Mucosa of descending colon (tissue), 3 donors: ENCODE data around the gene LIX1. TPM values are rescaled to one million over a fixed set of nuclear protein-coding genes. Genes with fewer than 3 reads are reported as not detected.

Experiments
- ATAC-seq: fragments of 200-7000 bp; cut with Tn5 transposase; one replicate; pipeline ENCODE4 v1.9.1; 2020; ENCODE audit warnings: mild to moderate bottlenecking, moderate library complexity
- DNase-seq, 3 donors: peaks; one replicate each; pipeline ENCODE4 v3.0.0-alpha.2; 2020
- H3K36me3 ChIP-seq: fragments of 200-600 bp; one replicate; pipeline ENCODE4 v1.8.0; 2021; ENCODE audit warnings: low read depth, mild to moderate bottlenecking
- H3K4me1 ChIP-seq: fragments of 200-600 bp; one replicate; pipeline ENCODE4 v1.8.0; 2021; ENCODE audit warnings: low read depth, mild to moderate bottlenecking
- H3K4me3 ChIP-seq: fragments of 200-600 bp; one replicate; pipeline ENCODE4 v1.8.0; 2021; ENCODE audit warnings: mild to moderate bottlenecking
- H3K9me3 ChIP-seq: fragments of 200-600 bp; one replicate; pipeline ENCODE4 v1.8.0; 2021; ENCODE audit warnings: mild to moderate bottlenecking
- intact Hi-C, 2 donors: fragments of 100-400 bp; cut with DNase I in 1 of 2; cut with micrococcal nuclease in 1 of 2; formaldehyde crosslinking; loops; one replicate each; pipeline versions ENCODE4 v1.11.0 to v1.11.1; 2022; cut with DNase I, micrococcal nuclease
- total RNA-seq, 3 donors: library from RNA; stranded (reverse); fragmentation: NEBNext Ultra II Directional in 2 of 3; extraction: Animal tissue kit (Norgen Biotek cat#: 25700) in 2 of 3; gene quantifications; one replicate each; pipeline versions ENCODE4 v1.2.1 to v1.2.4, GENCODE V29; 2021 to 2023
- TF ChIP-seq, protein P1 (sequence below): fragments of 200-600 bp; IDR thresholded peaks from one replicate; pipeline ENCODE4 v1.8.0; 2022; ENCODE audit warnings: antibody characterized with exemption, mild to moderate bottlenecking
- donor health status: DM: no; HTN: no; CAD: no; lungs with moderate emphysema.
- donor health status: DM: no; HTN: no; CAD: no.
- donor health status: DM: no; HTN: yes; CAD: no.

LIX1 gene
- total RNA-seq, 3 donors from 2014 or later: 1.7 TPM; not detected in 2

DNA sequence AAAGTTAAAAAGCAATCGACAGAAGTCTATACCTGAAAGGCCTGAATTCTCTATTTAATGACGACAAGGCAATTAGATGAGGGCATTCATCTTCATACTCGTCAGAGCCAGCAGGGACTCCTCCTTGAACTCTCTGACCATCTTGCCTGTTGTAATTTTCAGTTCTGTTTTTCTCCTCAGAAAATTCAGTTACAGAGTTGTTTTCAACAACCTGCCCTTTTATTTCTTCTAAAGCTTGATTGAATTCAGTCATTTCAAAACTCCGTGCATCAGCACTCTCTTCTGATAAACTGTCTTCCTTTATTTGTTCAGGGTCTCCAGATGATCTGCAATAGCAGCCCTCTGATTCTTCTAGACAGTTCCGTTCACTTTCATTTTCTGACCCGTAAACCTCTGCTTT lies 25.0 kb upstream of the LIX1 start:
- intact Hi-C loops: loop anchor here in 1 of 2 donors (10.0 kb wide), 1 partner anchor 293 kb away; the partner anchor contains the start of gene ERAP2
- ATAC-seq: no peak
- no peak for DNase-seq

DNA sequence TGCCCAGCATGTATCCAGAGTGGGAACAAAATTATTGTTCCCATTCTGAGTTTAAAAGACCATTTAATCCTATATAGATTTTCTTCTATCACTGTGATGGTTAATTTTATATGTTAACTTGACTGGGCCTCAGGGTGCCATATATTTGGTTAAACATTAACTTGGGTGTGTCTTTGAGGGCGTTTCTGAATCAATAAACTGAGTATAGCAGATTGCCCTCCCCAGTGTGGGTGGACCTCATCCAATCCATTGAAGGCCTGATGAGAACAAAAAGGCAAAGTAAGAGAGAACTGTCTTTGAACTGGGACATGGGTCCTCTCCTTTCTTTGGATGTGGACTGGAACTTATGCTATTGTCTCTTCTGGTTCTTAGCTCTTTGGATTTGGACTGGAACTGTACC lies 23.3 kb upstream of the LIX1 start:
- intact Hi-C loops: loop anchor here in 1 of 2 donors (10.0 kb wide), 1 partner anchor 291 kb away; the partner anchor contains the start of gene ERAP2
- Histone ChIP-seq H3K36me3 (no peaks in the 10 kb centered on the region), H3K4me3 (no peak overlapping the region), H3K4me1 (peaks cover 8% of the 10 kb centered on the region), H3K9me3 (no peaks in the 10 kb centered on the region)
- TF ChIP-seq, protein P1, sequence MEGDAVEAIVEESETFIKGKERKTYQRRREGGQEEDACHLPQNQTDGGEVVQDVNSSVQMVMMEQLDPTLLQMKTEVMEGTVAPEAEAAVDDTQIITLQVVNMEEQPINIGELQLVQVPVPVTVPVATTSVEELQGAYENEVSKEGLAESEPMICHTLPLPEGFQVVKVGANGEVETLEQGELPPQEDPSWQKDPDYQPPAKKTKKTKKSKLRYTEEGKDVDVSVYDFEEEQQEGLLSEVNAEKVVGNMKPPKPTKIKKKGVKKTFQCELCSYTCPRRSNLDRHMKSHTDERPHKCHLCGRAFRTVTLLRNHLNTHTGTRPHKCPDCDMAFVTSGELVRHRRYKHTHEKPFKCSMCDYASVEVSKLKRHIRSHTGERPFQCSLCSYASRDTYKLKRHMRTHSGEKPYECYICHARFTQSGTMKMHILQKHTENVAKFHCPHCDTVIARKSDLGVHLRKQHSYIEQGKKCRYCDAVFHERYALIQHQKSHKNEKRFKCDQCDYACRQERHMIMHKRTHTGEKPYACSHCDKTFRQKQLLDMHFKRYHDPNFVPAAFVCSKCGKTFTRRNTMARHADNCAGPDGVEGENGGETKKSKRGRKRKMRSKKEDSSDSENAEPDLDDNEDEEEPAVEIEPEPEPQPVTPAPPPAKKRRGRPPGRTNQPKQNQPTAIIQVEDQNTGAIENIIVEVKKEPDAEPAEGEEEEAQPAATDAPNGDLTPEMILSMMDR: no peak
- DNase-seq (peak in 2 of 3 donors; percentile 35 to 84), ATAC-seq (peak; percentile 96)

More for the DNA sequence above, 25.0 kb upstream of the LIX1 start:
- Histone ChIP-seq H3K4me3 (no peak overlapping the region), H3K9me3 (no peaks in the 10 kb centered on the region), H3K4me1 (peaks cover 8% of the 10 kb centered on the region), H3K36me3 (no peaks in the 10 kb centered on the region)
- TF ChIP-seq, protein P1: no peak

DNA sequence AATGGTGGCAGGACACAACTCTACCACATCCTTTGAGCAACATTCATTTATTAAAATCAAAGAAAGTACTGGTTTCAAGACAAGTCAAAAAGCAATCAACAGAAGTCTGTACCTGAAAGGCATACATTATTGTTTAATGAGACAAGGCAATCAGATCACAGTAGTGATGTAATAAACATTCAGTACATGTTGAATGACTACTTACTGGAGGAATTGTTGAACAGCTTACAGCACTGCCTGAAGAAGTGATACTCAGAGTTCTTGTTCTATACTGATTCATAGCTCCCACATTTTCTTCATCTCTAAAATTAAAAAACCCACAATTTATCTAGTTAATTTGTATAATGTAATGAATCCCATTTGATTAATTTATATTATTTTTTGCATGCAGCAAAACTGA lies 22.4 kb upstream of the LIX1 start:
- peak; percentile 70 for ATAC-seq
- intact Hi-C loops: loop anchor here in 1 of 2 donors (10.0 kb wide), 1 partner anchor 290 kb away; the partner anchor contains the start of gene ERAP2
- no peak overlapping the region for H3K4me3 ChIP-seq
- H3K9me3 ChIP-seq: no peaks in the 10 kb centered on the region
- H3K36me3 ChIP-seq: no peaks in the 10 kb centered on the region
- H3K4me1 ChIP-seq: peaks cover 8% of the 10 kb centered on the region
- no peak for DNase-seq
- TF ChIP-seq, protein P1: no peak

DNA sequence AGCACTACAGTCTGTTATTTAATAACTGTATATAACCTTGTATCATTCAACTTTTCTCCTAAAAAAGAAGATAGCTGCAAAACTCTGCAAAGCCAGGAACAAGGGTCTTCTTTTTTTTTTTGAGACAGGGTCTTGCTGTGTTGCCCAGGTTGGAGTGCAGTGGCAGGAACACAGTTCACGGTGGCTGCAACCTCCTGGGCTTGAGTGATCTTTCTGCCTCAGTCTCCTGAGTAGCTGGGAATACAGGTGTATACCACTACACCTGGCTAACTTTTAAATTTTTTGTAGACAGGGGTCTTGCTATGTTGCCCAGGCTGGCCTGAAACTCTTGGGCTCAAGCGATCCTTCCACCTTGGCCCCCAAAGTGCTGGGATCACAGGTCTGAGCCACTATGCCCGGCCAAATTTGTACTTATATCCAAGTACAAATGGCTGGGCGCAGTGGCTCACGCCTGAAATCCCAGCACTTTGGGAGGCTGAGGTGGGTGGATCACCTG lies 21.4 kb upstream of the LIX1 start:
- TF ChIP-seq, protein P1: no peak
- DNase-seq (no peak), ATAC-seq (no peak)
- Histone ChIP-seq H3K9me3 (no peaks in the 10 kb centered on the region), H3K36me3 (no peaks in the 10 kb centered on the region), H3K4me1 (peaks cover 8% of the 10 kb centered on the region), H3K4me3 (no peak overlapping the region)
- intact Hi-C loops: loop anchor here in 1 of 2 donors (10.0 kb wide), 1 partner anchor 289 kb away; the partner anchor contains the start of gene ERAP2

- intact Hi-C loops: loop anchor here in 1 of 2 donors (10.0 kb wide), 1 partner anchor 289 kb away; the partner anchor contains the start of gene ERAP2
- TF ChIP-seq, protein P1: peak; percentile 29
- Histone ChIP-seq H3K36me3 (no peaks in the 10 kb centered on the region), H3K9me3 (no peaks in the 10 kb centered on the region), H3K4me3 (peak overlapping the region; percentile 10), H3K4me1 (peaks cover 8% of the 10 kb centered on the region)
- DNase-seq: no peak
- ATAC-seq: no peak
Observed at GRCh38 chr5:97163360-97163764, 21.0 kb upstream of the LIX1 start.
